H1 (cell line): ENCODE results near the gene MPPED1. TPM values are rescaled to one million over a fixed set of nuclear protein-coding genes. Genes with fewer than 3 reads are reported as not detected.

Experiments used
- E2F6 ChIP-seq: IDR thresholded peaks from 2 replicates; pipeline ENCODE4 v1.6.1; 2012; ENCODE audit warnings: inconsistent platforms
- polyA plus RNA-seq, 7 experiments: library from polyadenylated mRNA; depleted of rRNA in 3 of 7; stranded (reverse) in 5 of 7; unstranded in 2 of 7; fragments of >200 nt in 5 of 7; fragments of 200-250 nt in 2 of 7; gene quantifications; 1 replicate in 5 of 7; 2 replicates in 1 of 7; 4 replicates in 1 of 7; pipeline versions ENCODE4 v1.2.1 to v1.2.3, GENCODE V29; 2011 to 2013; ENCODE audit warnings: missing spikeins in 2 of 7, mixed read lengths in 2 of 7
- total RNA-seq: library from RNA; stranded (reverse); fragmentation: NEBNext Ultra II Directional; extraction: Animal tissue kit (Norgen Biotek cat#: 25700); gene quantifications from 2 replicates; pipeline ENCODE4 v1.2.1, GENCODE V29; 2021

Gene MPPED1
- total and polyA plus RNA-seq, 2 of the 8 experiments (the other 6 are each of a cell fraction or from before 2014, with no cell fraction given): 0.29 to 0.37 TPM

- no peak for TF ChIP-seq E2F6
Measured at GRCh38 chr22:43396321-43396933, 15.4 kb upstream of the MPPED1 start (continued).
